Stimulated activated CD8-positive, alpha-beta memory T cell treated with anti-CD3 and anti-CD28 coated beads, Interleukin-7, amount 100 ng/mL, for 1 hour (primary cell): ENCODE measurements around the gene ARL17B.
A peak's percentile ranks its signal among the peaks of the same experiment; 100 is the strongest.
"Not testable (repeated sequence)": the region's sequence is repeated elsewhere in the genome, so short reads cannot be mapped to it uniquely, and the experiment has no call there.

Experiments used
- DNase-seq, 2 donors: peaks; one replicate each; pipeline ENCODE4 v3.0.0-alpha.2; 2020; ENCODE audit warnings: low read depth in 2 of 2

The ARL17B gene

GRCh38 chr17:46249153-46249552, 112.4 kb downstream of the ARL17B start:
- DNase-seq: not testable (repeated sequence)

DNA sequence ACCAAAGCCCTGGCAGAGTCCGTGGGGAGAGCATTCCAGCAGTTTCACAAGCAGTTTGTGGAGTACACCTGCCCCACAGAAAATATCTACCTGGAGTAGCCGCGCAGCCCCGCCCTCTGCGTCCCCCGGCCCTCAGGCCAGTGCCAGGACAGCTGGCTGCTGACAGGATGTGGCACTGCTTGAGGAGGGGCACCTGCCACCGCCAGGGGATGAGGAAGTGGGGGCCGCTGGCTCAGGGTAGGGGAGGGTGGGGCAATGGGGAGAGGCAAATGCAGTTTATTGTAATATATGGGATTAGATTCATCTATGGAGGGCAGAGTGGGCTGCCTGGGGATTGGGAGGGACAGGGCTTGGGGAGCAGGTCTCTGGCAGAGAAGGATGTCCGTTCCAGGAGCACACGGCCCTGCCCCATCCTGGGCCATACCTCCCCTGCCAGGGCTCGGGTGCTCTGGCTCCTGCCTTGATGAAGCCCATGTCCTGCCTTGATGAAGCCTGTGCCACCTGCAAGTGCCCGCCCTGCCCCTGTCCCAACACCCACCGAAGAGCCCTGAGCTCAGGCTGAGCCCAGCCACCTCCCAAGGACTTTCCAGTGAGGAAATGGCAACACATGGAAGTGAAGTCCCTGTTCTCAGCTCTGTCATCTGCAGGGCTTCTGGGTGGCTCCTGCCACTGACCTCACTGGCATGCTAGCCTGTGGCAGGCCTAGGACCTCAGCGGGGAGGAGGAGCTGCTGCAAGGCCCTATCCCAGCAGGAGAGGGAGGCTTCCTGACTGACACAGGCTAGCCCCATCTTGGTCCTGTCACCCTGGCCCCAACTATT, 116.4 kb downstream of the ARL17B start:
- DNase-seq: not testable (repeated sequence)

GRCh38 chr17:46244339-46244913, 117.1 kb downstream of the ARL17B start:
- DNase-seq: not testable (repeated sequence)

DNA sequence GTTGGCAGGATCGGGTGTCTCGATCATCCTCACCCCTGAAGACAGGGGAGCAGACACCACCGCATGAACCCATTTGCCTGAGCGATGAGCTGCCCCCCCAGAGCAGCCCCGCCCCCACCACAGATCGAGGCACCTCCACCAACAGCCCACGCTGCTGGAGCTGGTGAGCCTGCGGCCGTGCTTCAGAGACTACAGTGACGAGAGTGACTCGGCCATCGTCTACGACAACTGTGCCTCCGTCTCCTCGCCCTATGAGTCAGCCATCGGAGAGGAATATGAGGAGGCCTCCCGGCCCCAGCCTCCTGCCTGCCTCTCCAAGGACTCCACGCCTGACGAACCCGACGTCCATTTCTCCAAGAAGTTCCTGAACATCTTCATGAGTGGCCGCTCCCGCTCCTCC, 117.6 kb downstream of the ARL17B start:
- not testable (repeated sequence) for DNase-seq

- not testable (repeated sequence) for DNase-seq
Measured at GRCh38 chr17:46243505-46243904, 118.1 kb downstream of the ARL17B start.

DNA sequence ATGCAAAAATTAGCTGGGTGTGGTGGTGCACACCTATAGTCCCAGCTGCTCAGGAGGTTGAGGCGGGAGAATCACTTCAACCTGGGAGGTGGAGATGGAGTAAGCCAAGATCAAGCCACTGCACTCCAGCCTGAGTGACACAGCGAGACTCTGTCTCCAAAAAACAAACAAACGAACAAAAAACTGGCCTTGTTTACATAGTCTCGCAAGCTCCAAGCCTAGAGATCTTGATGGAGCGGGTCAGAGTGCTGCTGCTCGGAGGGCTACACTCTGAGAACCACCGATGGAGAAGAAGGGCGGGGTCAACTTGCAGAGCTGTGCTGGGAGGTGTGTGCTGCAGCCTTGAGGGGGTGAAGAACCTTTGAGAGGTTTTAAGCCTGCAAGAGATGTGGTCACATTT, 130.2 kb downstream of the ARL17B start:
- DNase-seq: not testable (repeated sequence)

DNA sequence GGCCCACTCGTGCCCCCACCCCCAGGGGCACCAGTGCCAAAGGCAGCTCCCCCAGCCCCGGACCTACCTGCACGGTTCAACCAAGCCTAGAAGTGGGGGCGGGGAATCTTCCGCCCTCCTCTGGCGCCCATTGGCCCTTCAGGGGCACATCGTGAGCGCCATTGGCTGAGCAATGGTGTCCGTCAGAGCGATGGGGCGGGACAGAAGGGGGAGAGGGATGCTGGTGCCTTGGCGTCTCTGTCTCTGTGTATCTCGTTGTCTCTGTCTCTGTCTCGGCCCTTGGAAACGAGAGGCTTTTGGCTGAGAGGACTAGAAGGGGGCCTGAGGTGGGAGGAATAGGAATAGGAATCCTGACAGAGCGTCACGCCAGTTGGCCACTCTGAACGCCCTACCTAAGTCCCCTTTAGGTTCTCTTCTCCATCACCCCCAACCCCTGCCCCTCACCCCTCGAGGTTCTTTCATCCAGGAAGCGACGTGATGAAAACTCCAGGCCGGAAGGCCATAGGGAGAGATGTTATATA, 136.2 kb downstream of the ARL17B start:
- peak; percentile 81 to 90 for DNase-seq

- not testable (repeated sequence) for DNase-seq
Measured at GRCh38 chr17:46224864-46225263, 136.7 kb downstream of the ARL17B start.
